ENCODE results near the gene METTL17.

Gene METTL17

DNA sequence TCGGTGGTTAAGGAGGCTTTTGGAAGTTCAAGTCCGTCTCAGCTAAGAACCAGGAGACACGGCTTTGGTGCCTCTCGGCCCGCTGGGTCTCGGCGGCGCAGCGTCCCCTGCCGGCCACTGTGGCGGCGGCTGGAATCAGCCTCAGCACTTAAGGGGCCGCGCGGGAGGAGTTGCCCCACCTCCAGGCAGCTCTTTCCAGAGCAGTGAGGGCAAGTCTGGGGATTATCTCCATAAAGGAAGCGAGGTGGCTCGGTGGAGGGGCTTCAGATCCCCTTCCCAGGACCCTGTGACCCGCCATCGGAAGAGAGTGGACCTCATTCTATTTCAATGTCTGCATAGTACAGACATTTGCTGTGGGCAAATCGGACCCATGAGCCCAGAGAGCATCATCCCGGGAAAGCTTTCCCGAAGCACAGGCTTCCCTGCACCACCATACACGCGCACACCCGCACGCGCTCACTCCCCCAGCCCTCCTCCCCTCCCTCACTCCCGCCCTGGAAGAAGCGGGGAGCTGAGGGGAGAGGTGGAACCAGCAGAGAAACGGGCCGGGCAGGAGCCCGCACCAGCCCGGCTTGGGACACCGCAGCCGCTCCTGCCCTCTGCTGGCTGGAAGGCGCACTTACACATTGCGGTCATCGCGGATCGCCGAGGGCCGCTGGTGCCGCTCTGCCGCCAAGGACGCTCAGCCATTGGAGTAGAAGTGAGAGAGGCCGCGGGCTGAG, 18.6 kb upstream of the METTL17 start:
- TF ChIP-seq, protein P1, sequence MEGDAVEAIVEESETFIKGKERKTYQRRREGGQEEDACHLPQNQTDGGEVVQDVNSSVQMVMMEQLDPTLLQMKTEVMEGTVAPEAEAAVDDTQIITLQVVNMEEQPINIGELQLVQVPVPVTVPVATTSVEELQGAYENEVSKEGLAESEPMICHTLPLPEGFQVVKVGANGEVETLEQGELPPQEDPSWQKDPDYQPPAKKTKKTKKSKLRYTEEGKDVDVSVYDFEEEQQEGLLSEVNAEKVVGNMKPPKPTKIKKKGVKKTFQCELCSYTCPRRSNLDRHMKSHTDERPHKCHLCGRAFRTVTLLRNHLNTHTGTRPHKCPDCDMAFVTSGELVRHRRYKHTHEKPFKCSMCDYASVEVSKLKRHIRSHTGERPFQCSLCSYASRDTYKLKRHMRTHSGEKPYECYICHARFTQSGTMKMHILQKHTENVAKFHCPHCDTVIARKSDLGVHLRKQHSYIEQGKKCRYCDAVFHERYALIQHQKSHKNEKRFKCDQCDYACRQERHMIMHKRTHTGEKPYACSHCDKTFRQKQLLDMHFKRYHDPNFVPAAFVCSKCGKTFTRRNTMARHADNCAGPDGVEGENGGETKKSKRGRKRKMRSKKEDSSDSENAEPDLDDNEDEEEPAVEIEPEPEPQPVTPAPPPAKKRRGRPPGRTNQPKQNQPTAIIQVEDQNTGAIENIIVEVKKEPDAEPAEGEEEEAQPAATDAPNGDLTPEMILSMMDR (IDR thresholded peaks at IDR 0.05; ENCODE audit: insufficient read depth, low read depth, low read length, missing control alignments) = peak; percentile 96
- peak; percentile 84 for DNase-seq (ENCODE audit: low read depth)

DNA sequence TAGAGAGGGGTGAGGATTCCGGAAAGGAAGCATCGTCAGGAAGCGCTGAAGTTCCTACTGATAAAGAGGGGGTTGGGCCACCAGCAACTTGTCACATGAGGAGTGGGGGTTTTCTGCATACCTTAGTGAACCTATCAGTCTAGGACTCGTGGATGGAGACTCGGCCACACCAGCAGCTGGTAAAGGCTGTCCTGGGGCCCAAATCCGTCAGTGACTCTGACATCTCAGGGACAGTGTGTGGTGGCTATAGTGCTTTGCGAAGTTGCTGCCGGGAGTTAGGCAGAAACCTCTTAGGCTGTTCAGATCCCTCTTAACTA, 18.1 kb upstream of the METTL17 start:
- TF ChIP-seq, protein P1 (IDR thresholded peaks at IDR 0.05; ENCODE audit: insufficient read depth, low read depth, low read length, missing control alignments) = no peak
- no peak for DNase-seq (ENCODE audit: low read depth)
- H3K4me3 ChIP-seq (ENCODE audit: low read depth, low read length) = peak overlapping the region; percentile 57; the same call in 1 of the 2 replicates

More for the DNA sequence above, 18.6 kb upstream of the METTL17 start:
- H3K4me3 ChIP-seq (ENCODE audit: low read depth, low read length) = peak overlapping the region; percentile 57

DNA sequence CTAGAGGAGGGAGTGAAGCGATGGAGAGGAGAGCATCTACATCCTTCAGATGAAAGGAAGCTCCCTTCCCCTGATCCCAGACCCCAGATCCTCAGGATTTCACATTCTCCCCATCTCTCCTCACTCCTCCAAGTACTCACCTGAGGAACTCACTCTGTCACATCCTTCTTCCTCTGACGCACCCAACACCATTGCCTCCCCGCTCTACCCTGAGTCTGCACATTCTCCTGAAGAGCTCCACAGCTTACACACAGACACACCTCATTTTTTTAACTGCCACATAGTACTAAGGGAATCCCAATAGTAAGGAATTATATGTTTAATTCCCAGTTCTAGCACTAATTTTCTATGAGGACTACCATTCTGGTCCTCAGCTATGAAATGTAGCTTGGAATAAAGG, 16.3 kb upstream of the METTL17 start:
- no peak for DNase-seq (ENCODE audit: low read depth)
- H3K4me3 ChIP-seq (ENCODE audit: low read depth, low read length) = no peak overlapping the region
- TF ChIP-seq, protein P1 (IDR thresholded peaks at IDR 0.05; ENCODE audit: insufficient read depth, low read depth, low read length, missing control alignments) = no peak

DNA sequence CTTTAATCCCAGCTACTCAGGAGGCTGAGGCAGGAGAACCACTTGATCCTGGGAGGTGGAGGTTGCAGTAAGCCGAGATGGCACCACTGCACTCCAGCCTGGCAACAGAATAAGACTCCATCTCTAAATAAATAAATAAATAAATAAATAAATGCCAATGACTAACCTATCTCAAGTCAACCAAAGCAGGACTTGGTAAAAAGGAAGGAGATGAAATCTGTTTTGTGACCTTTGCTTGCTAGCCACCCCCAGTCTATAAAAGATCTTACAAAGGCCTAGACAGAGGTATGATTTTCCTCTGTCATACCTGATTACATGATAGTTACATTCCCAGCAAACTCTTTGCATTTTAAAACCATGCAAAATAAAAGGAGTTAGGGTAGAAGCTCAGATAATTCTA, 13.5 kb upstream of the METTL17 start:
- no peak overlapping the region for H3K4me3 ChIP-seq (ENCODE audit: low read depth, low read length)
- no peak for DNase-seq (ENCODE audit: low read depth)
- TF ChIP-seq, protein P1 (IDR thresholded peaks at IDR 0.05; ENCODE audit: insufficient read depth, low read depth, low read length, missing control alignments) = no peak

DNA sequence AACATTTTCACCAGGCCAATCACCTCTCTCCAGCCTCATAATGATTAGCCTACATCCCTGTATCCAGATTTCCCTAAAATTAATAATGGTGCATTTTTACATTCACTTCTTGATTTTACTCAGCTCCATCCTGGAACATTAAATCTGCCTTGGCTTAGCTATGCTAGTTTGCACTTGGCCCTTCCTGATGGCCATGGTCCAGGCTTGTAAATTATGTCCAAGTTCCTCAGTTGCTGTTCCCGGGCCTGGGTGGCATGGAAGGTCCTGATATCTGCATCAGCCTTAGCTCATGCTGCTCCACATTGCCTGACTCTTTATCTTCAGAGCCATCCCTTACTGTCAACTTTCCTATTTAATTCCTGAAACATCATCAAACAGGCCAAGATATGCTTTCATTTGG, 11.1 kb upstream of the METTL17 start:
- H3K4me3 ChIP-seq (ENCODE audit: low read depth, low read length) = no peak overlapping the region
- no peak for DNase-seq (ENCODE audit: low read depth)
- TF ChIP-seq, protein P1 (IDR thresholded peaks at IDR 0.05; ENCODE audit: insufficient read depth, low read depth, low read length, missing control alignments) = no peak

DNA sequence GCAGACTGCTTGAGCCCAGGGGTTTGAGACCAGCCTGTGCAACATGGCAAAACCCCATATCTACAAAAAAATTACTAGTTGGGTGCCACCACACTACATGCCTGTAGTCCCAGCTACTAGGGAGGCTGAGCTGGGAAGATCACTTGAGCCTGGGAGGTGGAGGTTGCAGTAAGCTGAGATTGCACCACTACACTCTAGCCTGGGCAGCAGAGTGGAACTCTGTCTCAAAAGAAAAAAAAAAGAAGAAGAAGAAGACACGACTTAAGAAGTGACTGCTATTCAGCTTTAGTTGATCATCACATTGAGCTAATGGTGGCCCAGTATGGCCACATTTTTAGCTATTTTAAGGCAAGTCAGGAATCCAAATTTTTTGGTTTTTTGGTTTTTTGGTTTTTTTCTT, 8.9 kb upstream of the METTL17 start:
- no peak overlapping the region for H3K4me3 ChIP-seq (ENCODE audit: low read depth, low read length)
- DNase-seq (ENCODE audit: low read depth) = no peak
- TF ChIP-seq, protein P1 (IDR thresholded peaks at IDR 0.05; ENCODE audit: insufficient read depth, low read depth, low read length, missing control alignments) = no peak
